ENCODE measurements around the gene PRKAB1.

PRKAB1 gene

GRCh38 chr12:119712721-119713120 is 44.8 kb downstream of the PRKAB1 start:
- DNase-seq (ENCODE audit: low read depth in 3 of 3), result no peak

- no peak for DNase-seq (ENCODE audit: low read depth in 3 of 3)
These were observed 45.7 kb downstream of the PRKAB1 start for GRCh38 chr12:119713551-119714031.

GRCh38 chr12:119714614-119715267 is 46.8 kb downstream of the PRKAB1 start:
- no peak for DNase-seq (ENCODE audit: low read depth in 3 of 3)

GRCh38 chr12:119715268-119715620 is 47.3 kb downstream of the PRKAB1 start:
- DNase-seq (ENCODE audit: low read depth in 3 of 3), result no peak

GRCh38 chr12:119718141-119718540 is 50.2 kb downstream of the PRKAB1 start:
- DNase-seq (ENCODE audit: low read depth in 3 of 3), result no peak

- no peak for DNase-seq (ENCODE audit: low read depth in 3 of 3)
These were observed 52.4 kb downstream of the PRKAB1 start for GRCh38 chr12:119720349-119720748.

- DNase-seq (ENCODE audit: low read depth in 3 of 3), result no peak
These were observed 53.4 kb downstream of the PRKAB1 start for GRCh38 chr12:119721306-119721705.

- DNase-seq (ENCODE audit: low read depth in 3 of 3), result no peak
These were observed 57.6 kb downstream of the PRKAB1 start for GRCh38 chr12:119725523-119725922.

- DNase-seq (ENCODE audit: low read depth in 3 of 3), result no peak
These were observed 59.9 kb downstream of the PRKAB1 start for GRCh38 chr12:119727600-119728443.

GRCh38 chr12:119728444-119728745 is 60.5 kb downstream of the PRKAB1 start:
- DNase-seq (ENCODE audit: low read depth in 3 of 3), result no peak

GRCh38 chr12:119729871-119730270 is 61.9 kb downstream of the PRKAB1 start:
- no peak for DNase-seq (ENCODE audit: low read depth in 3 of 3)

GRCh38 chr12:119730381-119730780 is 62.4 kb downstream of the PRKAB1 start:
- DNase-seq (ENCODE audit: low read depth in 3 of 3), result no peak

Measured in stimulated activated CD4-positive, alpha-beta T cell treated with anti-CD3 and anti-CD28 coated beads, TNF-alpha, amount 100 ng/mL, for 4 hours (primary cell).